CD4-positive, alpha-beta T cell treated with Interleukin-4 for 4 hours (primary cell): ENCODE measurements around the gene DNAH10.
A peak's percentile ranks its signal among the peaks of the same experiment; 100 is the strongest.
"Not testable (repeated sequence)": the region's sequence is repeated elsewhere in the genome, so short reads cannot be mapped to it uniquely, and the experiment has no call there.

ENCODE experiments used
- DNase-seq: peaks from one replicate; pipeline ENCODE4 v3.0.0-alpha.2; 2020

The DNAH10 gene

GRCh38 chr12:123937707-123938591 is 175.8 kb downstream of the DNAH10 start:
- peak; percentile 75 for DNase-seq

- no peak for DNase-seq
These were observed 176.8 kb downstream of the DNAH10 start for GRCh38 chr12:123938679-123939480.

DNA sequence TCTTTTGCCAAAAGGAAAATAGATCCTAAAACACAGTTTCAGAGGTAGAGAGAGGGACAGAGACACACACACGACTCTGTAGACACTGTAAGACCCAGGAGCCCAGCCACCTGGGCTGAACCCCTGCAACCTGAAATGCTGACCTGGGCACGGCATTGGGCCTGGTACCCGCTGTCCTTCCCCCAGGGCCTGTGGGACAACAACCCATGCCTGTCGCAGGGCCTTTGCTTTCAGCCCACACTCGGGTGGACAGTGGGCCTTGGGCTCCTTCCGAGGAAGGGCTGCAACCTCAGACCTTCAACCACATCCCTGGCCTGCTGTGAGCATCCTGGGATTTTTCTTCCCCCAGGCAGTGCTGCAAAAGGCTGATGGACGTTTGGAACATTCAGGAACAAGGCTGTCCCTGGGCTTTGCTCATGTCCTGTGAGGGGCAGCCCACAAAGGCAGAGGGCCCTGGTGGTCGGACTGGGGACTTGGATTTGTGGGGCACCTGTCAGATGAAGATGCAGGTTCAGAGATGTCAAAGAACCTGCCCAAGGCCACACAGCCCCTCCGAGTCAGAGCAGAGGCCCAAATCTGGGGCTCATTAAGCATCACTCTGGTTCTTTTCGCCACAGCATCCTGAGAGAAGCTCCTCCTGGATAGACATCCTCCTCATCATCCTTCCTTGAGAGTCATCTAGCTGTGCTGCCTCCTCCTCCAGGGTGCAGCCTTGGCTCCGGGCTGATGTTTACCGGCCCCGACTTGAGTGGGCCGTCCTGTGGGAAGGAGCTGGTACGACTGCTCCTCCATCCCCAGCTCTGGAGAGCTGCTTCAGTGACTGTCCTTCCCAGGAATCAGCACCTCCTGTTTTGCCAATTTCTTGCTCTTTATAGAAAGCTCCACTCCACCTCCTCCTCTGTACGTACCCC is 177.9 kb downstream of the DNAH10 start:
- no peak for DNase-seq

- DNase-seq: no peak
These were observed 178.5 kb downstream of the DNAH10 start for GRCh38 chr12:123940627-123940966.

- no peak for DNase-seq
These were observed 178.9 kb downstream of the DNAH10 start for GRCh38 chr12:123941000-123941399.

- no peak for DNase-seq
These were observed 179.6 kb downstream of the DNAH10 start for GRCh38 chr12:123941624-123942237.

GRCh38 chr12:123942238-123942653 is 180.1 kb downstream of the DNAH10 start:
- no peak for DNase-seq

- DNase-seq: no peak
These were observed 181.0 kb downstream of the DNAH10 start for GRCh38 chr12:123942911-123943648.

GRCh38 chr12:123943816-123944215 is 181.7 kb downstream of the DNAH10 start:
- DNase-seq: no peak

GRCh38 chr12:123944696-123945095 is 182.6 kb downstream of the DNAH10 start:
- no peak for DNase-seq

GRCh38 chr12:123945287-123946151 is 183.4 kb downstream of the DNAH10 start:
- no peak for DNase-seq

DNA sequence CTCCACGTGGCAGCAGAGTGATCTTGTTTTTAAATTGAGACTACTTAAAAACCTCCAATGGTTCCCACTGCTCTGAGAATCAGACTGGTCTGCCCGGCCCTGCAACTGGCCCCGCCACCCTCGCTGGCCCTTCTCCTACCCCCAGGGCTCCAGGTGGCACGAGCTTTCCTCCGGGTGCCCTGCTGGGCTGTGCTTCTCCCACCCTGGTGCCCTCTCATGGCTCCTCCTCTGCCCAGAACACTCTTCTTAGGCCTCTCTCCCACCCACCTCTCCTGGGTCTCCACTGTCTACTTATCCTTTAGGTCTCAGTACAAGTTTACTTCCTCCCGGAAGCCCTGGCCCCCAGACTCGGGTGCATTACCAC is 184.0 kb downstream of the DNAH10 start:
- DNase-seq: no peak

DNA sequence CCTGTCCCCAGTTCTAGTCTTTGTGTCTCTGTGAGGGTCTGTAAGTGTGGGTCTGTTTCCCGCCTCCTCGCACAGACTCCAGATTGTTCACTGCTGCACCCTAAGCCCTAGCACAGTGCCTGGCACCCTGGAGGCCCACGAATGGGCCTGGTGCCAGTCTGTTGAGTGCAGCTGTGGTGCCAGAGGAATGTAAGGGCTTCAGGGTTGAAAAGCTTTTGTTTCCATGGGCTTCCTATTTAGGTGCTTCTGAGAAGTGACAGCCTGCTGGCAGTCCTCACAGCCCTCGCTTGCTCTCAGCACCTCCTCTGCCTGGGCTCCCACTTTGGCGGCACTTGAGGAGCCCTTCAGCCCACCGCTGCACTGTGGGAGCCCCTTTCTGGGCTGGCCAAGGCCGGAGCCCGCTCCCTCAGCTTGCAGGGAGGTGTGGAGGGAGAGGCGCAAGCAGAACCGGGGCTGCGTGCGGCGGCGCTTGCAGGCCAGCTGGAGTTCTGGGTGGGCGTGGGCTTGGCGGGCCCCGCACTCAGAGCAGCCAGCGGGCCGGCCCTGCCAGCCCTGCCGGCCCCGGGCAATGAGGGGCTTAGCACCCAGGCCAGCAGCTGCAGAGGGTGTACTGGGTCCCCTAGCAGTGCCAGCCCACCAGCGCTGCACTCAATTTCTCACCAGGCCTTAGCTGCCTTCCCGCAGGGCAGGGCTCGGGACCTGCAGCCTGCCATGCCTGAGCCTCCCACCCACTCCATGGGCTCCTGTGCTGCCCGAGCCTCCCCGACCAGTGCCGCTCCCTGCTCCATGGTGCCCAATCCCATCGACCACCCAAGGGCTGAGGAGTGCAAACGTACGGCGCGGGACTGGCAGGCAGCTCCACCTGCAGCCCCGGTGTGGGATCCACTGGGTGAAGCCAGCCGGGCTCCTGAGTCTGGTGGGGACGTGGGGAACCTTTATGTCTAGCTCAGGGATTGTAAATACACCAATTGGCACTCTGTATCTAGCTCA is 184.7 kb downstream of the DNAH10 start:
- DNase-seq: not testable (repeated sequence)

DNA sequence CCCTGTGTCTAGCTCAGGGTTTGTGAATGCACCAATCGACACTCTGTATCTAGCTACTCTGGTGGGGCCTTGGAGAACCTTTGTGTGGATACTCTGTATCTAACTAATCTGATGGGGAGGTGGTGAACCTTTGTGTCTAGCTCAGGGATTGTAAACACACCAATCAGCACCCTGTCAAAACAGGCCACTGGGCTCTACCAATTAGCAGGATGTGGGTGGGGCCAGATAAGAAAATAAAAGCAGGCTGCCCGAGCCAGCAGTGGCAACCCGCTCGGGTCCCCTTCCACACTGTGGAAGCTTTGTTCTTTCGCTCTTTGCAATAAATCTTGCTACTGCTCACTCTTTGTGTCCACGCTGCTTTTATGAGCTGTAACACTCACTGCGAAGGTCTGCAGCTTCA is 185.4 kb downstream of the DNAH10 start:
- DNase-seq: not testable (repeated sequence)

DNA sequence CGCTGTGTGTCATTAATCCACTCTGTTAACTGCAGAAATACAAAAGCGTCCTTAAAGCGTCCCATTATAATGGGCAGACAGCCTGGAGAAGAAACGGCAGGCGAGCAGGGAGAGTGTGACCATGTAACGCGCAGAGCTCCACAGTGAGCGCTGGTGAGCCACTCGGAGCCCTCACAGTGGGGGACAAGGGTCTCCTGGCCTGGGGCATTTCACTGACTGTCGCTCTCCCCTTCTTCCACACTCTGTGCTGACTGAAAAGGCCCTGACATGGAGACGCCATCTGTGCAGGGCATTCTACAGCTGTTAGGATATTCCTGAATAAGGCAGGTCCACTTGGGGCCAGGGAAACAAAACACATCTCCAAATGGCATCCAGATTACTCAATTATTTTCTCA is 186.3 kb downstream of the DNAH10 start:
- no peak for DNase-seq

DNA sequence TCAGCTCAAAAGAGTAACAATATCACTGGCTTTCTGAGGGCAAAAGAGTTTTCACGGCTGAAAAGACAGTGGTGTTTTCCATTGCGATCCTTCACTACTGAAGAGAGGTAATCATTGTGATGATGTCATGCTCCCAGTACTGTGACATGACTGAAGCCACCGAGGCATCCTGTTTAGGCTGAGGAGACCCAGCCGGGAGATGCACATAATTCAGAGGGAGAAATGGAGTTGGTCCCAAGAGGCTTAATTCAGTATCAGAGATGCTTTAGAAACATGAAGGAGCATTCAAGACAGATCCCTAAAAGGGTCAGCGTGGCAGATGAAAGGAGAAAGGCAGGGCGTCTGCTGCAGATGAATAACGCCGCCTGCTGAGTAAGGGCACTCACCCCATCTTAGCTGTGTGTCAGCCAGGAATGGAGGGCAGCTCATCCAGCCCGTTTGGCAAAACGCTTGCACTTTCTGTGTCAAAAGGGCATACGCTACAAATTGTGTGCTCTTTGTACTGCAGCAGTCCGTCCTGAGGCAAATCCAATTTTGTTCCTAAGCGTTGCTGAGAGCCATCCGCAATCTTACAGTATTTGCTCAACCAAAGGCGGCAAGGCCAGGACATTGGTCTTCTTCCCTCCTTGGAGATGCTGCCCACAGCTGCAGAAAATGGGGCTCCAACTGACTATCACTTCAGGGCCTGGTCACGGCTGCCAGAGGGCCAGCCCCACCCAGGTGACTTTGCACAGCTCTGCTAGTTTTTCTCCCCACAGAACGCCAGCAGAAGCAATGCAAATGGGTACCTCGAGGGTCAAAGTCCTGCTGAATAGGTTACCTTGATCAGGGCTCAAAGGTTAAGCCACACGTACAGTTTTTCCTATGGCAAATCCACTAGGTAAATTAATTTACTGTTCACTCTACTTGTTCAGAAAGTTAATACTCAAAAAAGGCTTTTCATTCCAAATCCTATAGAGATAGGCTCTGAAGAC is 187.0 kb downstream of the DNAH10 start:
- no peak for DNase-seq

DNA sequence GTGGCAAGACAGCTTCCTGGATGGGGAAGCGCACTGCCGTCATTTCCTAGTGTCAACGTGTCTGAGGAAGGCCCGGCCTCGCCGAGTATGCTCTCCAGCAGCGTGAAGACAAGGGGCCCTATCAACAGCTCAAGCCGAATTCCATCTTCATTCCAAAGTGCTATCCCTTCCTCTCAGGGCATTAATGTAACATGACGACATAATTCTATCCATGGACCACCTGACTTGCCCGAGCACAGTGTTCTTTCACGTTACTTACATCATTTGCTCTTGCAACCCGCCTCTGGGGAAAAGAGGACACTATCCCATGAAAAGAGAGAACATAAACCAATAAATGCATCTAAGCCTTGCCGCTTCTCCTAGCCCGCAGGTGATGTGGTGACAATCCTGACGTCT is 187.7 kb downstream of the DNAH10 start:
- no peak for DNase-seq
